Astrocyte (in vitro differentiated cells and primary cell): ENCODE data around the gene ARL8A. TPM values are rescaled to one million over a fixed set of nuclear protein-coding genes. Genes with fewer than 3 reads are reported as not detected.

ENCODE experiments used
- DNase-seq: peaks from one replicate; pipeline ENCODE4 v3.0.0-alpha.2; 2010; ENCODE audit warnings: low read depth
- FAIRE-seq: peaks from 2 replicates; lab custom pipeline; 2011; peaks lifted over from hg19 to GRCh38; lab: Jason Lieb, UNC
- H2AFZ ChIP-seq: 2 replicates; pipeline ENCODE4 v1.6.0; 2012; ENCODE audit warnings: low read depth, low read length, inconsistent platforms
- H3K27ac ChIP-seq: 2 replicates; pipeline ENCODE4 v1.5.1; 2011; ENCODE audit warnings: low read depth, low read length, inconsistent platforms
- H3K27me3 ChIP-seq: 2 replicates; pipeline ENCODE4 v1.6.0; 2011; ENCODE audit warnings: low read length, inconsistent platforms; ENCODE audit not compliant: insufficient read depth
- H3K36me3 ChIP-seq: 2 replicates; pipeline ENCODE4 v1.5.1; 2011; ENCODE audit warnings: low read length, inconsistent platforms; ENCODE audit not compliant: insufficient read depth
- H3K4me1 ChIP-seq: 2 replicates; pipeline ENCODE4 v1.5.1; 2011; ENCODE audit warnings: low read length, inconsistent platforms; ENCODE audit not compliant: insufficient read depth
- H3K4me2 ChIP-seq: 2 replicates; pipeline ENCODE4 v1.6.0; 2012; ENCODE audit warnings: low read length, inconsistent platforms
- H3K4me3 ChIP-seq: 2 replicates; pipeline ENCODE4 v1.5.1; 2011; ENCODE audit warnings: low read depth, mild to moderate bottlenecking, low read length, inconsistent platforms; ENCODE audit not compliant: insufficient read depth
- H3K79me2 ChIP-seq: 2 replicates; pipeline ENCODE4 v1.6.0; 2012; ENCODE audit warnings: mild to moderate bottlenecking, low read length, inconsistent platforms; ENCODE audit not compliant: insufficient read depth
- H3K9ac ChIP-seq: 2 replicates; pipeline ENCODE4 v1.6.0; 2012; ENCODE audit warnings: mild to moderate bottlenecking, low read length, inconsistent platforms
- H3K9me3 ChIP-seq: 2 replicates; pipeline ENCODE4 v1.5.1; 2012; ENCODE audit warnings: low read depth, mild to moderate bottlenecking, low read length, inconsistent platforms; ENCODE audit not compliant: insufficient read depth
- H4K20me1 ChIP-seq: 2 replicates; pipeline ENCODE4 v1.6.0; 2012; ENCODE audit warnings: low read length, inconsistent platforms; ENCODE audit not compliant: insufficient read depth
- H3K27ac Mint-ChIP-seq: one replicate; pipeline ENCODE4 v1.8.0; 2021; ENCODE audit warnings: mild to moderate bottlenecking, mixed read lengths; ENCODE audit not compliant: unreplicated experiment
- H3K27me3 Mint-ChIP-seq: one replicate; pipeline ENCODE4 v1.8.0; 2021; ENCODE audit warnings: low read depth, mixed read lengths; ENCODE audit not compliant: unreplicated experiment
- H3K36me3 Mint-ChIP-seq: one replicate; pipeline ENCODE4 v1.8.0; 2021; ENCODE audit warnings: low read depth, mixed read lengths; ENCODE audit not compliant: unreplicated experiment
- H3K4me1 Mint-ChIP-seq: one replicate; pipeline ENCODE4 v1.8.0; 2021; ENCODE audit warnings: low read depth, mixed read lengths; ENCODE audit not compliant: unreplicated experiment
- H3K4me3 Mint-ChIP-seq: one replicate; pipeline ENCODE4 v1.8.0; 2021; ENCODE audit warnings: mild to moderate bottlenecking, moderate library complexity, mixed read lengths; ENCODE audit not compliant: unreplicated experiment
- H3K9me3 Mint-ChIP-seq: one replicate; pipeline ENCODE4 v1.8.0; 2021; ENCODE audit warnings: mild to moderate bottlenecking, mixed read lengths; ENCODE audit not compliant: unreplicated experiment
- CTCF ChIP-seq: IDR thresholded peaks from 2 replicates; pipeline ENCODE4 v1.5.1; 2011; ENCODE audit warnings: low read depth, mild to moderate bottlenecking, inconsistent platforms, low read length, moderate library complexity; ENCODE audit not compliant: insufficient read depth
- EZH2 ChIP-seq: IDR thresholded peaks from 2 replicates; pipeline ENCODE4 v1.6.1; 2012; ENCODE audit warnings: mild to moderate bottlenecking, low read length, inconsistent platforms; ENCODE audit not compliant: insufficient read depth
- total RNA-seq: library from RNA; stranded (reverse); gene quantifications from 2 replicates; pipeline ENCODE4 v1.2.1, GENCODE V29; 2021

The ARL8A gene
- total RNA-seq, 1 donor from 2014 or later: 83.0 TPM

DNA sequence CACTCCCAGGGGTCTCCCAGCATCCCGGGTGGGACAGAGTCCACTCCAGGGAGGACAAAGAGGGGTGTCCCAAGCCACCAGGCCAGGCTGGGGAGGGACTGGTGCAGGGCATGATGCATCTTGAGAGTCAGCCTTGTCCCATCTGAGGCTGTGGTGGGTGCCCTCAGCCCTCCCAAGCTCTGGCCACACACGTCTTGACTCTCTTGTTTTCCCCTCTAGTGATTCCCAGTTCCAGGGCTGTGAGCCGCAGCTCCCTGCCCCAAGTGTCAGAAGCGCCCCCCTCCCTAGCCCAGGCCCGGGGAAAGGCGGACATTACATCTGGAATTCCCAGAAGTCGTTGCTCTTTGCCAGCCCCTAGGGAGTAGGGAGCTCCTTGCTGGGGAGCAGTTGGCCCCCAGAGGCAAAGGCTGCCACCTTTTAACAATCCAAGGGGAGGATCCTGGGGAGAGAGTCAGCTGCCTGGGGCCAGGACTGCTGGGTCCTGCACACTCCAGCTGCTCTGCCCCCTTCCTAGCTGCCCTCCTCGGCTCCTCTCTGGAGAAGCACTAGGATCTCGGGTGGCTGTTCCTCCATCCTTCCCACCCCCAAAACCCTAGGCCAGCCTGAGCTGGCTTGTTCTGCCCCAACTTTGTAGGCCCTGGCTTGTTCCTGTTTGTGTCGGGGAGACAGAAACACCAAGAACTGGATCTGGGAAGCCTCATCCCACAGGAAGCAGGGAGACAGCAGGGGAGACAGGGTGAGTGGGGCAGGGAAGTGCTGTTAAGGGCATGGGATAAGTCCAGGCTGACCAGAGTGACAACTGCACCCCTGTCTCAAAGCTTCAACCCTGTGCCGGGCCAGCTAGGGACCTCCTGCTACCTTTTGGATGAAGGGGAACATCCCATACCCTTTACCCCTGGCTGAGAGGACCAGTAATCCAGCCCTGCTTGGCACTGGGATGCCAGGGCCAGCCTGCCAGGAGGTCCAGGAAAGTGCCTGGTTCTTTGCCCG is 19.0 kb upstream of the ARL8A start:
- H3K4me1 Mint-ChIP-seq: peaks cover 17% of the 10 kb centered on the region

GRCh38 chr1:202162418-202163280 is 18.1 kb upstream of the ARL8A start:
- TF ChIP-seq CTCF (no peak), EZH2 (no peak)

More for the DNA sequence above, 19.0 kb upstream of the ARL8A start:
- no peaks in the 10 kb centered on the region for H3K36me3 ChIP-seq
- H3K27me3 Mint-ChIP-seq: peaks cover 16% of the 10 kb centered on the region
- no peak for DNase-seq
- no peak for FAIRE-seq
- TF ChIP-seq CTCF: no peak
- TF ChIP-seq EZH2: no peak
- no peak overlapping the region for H3K27ac ChIP-seq
- peaks cover 3% of the 10 kb centered on the region for H3K4me1 ChIP-seq
- no peaks in the 10 kb centered on the region for H4K20me1 ChIP-seq
- no peak overlapping the region for H3K4me3 Mint-ChIP-seq
- H3K9ac ChIP-seq: no peak overlapping the region
- H3K27ac Mint-ChIP-seq: no peak overlapping the region
- H3K27me3 ChIP-seq: no peaks in the 10 kb centered on the region
- H3K36me3 Mint-ChIP-seq: no peaks in the 10 kb centered on the region
- H3K4me3 ChIP-seq: no peak overlapping the region
- no peaks in the 10 kb centered on the region for H3K9me3 Mint-ChIP-seq
- no peaks in the 10 kb centered on the region for H3K79me2 ChIP-seq
- no peak overlapping the region for H2AFZ ChIP-seq
- H3K9me3 ChIP-seq: no peaks in the 10 kb centered on the region
- no peak overlapping the region for H3K4me2 ChIP-seq

More at GRCh38 chr1:202162418-202163280, 18.1 kb upstream of the ARL8A start:
- Histone ChIP-seq H3K36me3 (no peaks in the 10 kb centered on the region), H3K4me3 (no peak overlapping the region), H3K27ac (no peak overlapping the region), H2AFZ (no peak overlapping the region), H3K4me1 (peaks cover 3% of the 10 kb centered on the region), H3K27me3 (no peaks in the 10 kb centered on the region), H3K79me2 (no peaks in the 10 kb centered on the region), H3K9me3 (no peaks in the 10 kb centered on the region), H3K9ac (no peak overlapping the region), H3K4me2 (no peak overlapping the region), H4K20me1 (no peaks in the 10 kb centered on the region)
- Mint-ChIP-seq H3K27me3 (peaks cover 11% of the 10 kb centered on the region), H3K9me3 (no peaks in the 10 kb centered on the region), H3K4me1 (peaks cover 17% of the 10 kb centered on the region), H3K36me3 (no peaks in the 10 kb centered on the region), H3K27ac (no peak overlapping the region), H3K4me3 (no peak overlapping the region)
- DNase-seq (no peak), FAIRE-seq (no peak)
